Type B pancreatic cell (in vitro differentiated cells): ENCODE data around the gene CDK2AP2. TPM values are rescaled to one million over a fixed set of nuclear protein-coding genes. Genes with fewer than 3 reads are reported as not detected.
"Not testable (repeated sequence)": the region's sequence is repeated elsewhere in the genome, so short reads cannot be mapped to it uniquely, and the experiment has no call there.

ENCODE experiments used
- DNase-seq: peaks from one replicate; pipeline ENCODE4 v3.0.0; 2021; ENCODE audit warnings: mixed read lengths; ENCODE audit not compliant: unreplicated experiment; ENCODE audit errors: extremely low spot score
- H3K27ac Mint-ChIP-seq: 2 replicates; pipeline ENCODE4 v1.8.0; 2021; ENCODE audit warnings: mild to moderate bottlenecking, mixed read lengths
- H3K27me3 Mint-ChIP-seq: 2 replicates; pipeline ENCODE4 v1.8.0; 2021; ENCODE audit warnings: mixed read lengths
- H3K36me3 Mint-ChIP-seq: 2 replicates; pipeline ENCODE4 v1.8.0; 2021; ENCODE audit warnings: mixed read lengths
- H3K4me1 Mint-ChIP-seq: one replicate; pipeline ENCODE4 v1.8.0; 2021; ENCODE audit warnings: mixed read lengths; ENCODE audit not compliant: unreplicated experiment
- H3K4me3 Mint-ChIP-seq: 2 replicates; pipeline ENCODE4 v1.8.0; 2021; ENCODE audit warnings: mild to moderate bottlenecking, mixed read lengths
- H3K9me3 Mint-ChIP-seq: 2 replicates; pipeline ENCODE4 v1.8.0; 2021; ENCODE audit warnings: mixed read lengths
- total RNA-seq: library from RNA; stranded (reverse); gene quantifications from 2 replicates; pipeline ENCODE4 v1.2.1, GENCODE V29; 2021; ENCODE audit warnings: low replicate concordance
- TF ChIP-seq, protein P1 (sequence below): fragments of 200-600 bp; sonication (generic); conservative IDR thresholded peaks from 2 replicates; pipeline ENCODE4 v1.5.0; 2021; ENCODE audit warnings: antibody characterized with exemption, mild to moderate bottlenecking

CDK2AP2 gene
- total RNA-seq, 1 donor from 2014 or later, result 34.9 TPM

DNA sequence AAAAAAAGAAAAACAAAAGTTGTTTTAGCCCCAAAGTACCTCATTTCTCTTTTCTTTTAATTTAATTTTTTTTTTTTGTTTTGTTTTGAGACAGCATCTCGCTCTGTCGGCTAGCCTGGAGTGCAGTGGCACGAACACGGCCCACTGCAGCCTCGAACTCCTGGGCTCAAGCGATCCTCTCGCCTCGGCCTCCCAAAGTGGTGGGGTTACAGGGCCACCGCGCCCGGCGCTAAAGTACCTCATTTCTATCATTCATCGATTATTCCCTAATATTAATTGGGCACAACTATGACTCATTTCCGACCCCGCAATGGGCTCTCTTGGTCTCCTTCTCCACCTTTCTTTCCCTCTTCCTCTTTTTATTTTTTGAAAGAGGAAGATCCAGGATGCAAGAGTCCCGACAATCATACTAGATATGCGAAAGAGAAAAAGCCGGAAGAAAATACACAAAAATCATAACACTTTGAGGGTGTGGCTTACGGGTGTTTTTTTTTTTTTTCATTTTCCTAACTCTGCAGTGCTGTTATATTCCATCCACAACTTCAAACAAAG, 25.6 kb downstream of the CDK2AP2 start:
- H3K36me3 Mint-ChIP-seq, result peaks cover 4% of the 10 kb centered on the region
- peaks cover 31% of the 10 kb centered on the region for H3K4me1 Mint-ChIP-seq
- TF ChIP-seq, protein P1, sequence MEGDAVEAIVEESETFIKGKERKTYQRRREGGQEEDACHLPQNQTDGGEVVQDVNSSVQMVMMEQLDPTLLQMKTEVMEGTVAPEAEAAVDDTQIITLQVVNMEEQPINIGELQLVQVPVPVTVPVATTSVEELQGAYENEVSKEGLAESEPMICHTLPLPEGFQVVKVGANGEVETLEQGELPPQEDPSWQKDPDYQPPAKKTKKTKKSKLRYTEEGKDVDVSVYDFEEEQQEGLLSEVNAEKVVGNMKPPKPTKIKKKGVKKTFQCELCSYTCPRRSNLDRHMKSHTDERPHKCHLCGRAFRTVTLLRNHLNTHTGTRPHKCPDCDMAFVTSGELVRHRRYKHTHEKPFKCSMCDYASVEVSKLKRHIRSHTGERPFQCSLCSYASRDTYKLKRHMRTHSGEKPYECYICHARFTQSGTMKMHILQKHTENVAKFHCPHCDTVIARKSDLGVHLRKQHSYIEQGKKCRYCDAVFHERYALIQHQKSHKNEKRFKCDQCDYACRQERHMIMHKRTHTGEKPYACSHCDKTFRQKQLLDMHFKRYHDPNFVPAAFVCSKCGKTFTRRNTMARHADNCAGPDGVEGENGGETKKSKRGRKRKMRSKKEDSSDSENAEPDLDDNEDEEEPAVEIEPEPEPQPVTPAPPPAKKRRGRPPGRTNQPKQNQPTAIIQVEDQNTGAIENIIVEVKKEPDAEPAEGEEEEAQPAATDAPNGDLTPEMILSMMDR, result no peak
- no peaks in the 10 kb centered on the region for H3K9me3 Mint-ChIP-seq
- H3K27ac Mint-ChIP-seq, result peak overlapping the region; percentile 92
- H3K4me3 Mint-ChIP-seq, result peak overlapping the region; percentile 96
- peaks cover 3% of the 10 kb centered on the region for H3K27me3 Mint-ChIP-seq
- no peak for DNase-seq

DNA sequence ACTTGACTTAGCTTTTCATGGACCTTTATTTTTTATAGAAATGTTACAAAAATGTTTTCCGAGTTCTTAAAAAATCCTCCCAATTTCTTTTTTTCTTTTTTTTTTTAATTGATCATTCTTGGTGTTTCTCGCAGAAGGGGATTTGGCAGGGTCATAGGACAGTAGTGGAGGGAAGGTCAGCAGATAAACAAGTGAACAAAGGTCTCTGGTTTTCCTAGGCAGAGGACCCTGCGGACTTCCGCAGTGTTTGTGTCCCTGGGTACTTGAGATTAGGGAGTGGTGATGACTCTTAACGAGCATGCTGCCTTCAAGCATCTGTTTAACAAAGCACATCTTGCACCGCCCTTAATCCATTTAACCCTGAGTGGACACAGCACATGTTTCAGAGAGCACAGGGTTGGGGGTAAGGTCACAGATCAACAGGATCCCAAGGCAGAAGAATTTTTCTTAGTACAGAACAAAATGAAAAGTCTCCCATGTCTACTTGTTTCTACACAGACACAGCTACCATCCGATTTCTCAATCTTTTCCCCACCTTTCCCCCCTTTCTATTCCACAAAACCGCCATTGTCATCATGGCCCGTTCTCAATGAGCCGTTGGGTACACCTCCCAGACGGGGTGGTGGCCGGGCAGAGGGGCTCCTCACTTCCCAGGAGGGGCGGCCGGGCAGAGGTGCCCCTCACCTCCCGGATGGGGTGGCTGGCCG, 30.5 kb downstream of the CDK2AP2 start:
- H3K27ac Mint-ChIP-seq, H3K27me3 Mint-ChIP-seq, DNase-seq, H3K4me1 Mint-ChIP-seq, H3K36me3 Mint-ChIP-seq, H3K4me3 Mint-ChIP-seq, H3K9me3 Mint-ChIP-seq: not testable (repeated sequence)

DNA sequence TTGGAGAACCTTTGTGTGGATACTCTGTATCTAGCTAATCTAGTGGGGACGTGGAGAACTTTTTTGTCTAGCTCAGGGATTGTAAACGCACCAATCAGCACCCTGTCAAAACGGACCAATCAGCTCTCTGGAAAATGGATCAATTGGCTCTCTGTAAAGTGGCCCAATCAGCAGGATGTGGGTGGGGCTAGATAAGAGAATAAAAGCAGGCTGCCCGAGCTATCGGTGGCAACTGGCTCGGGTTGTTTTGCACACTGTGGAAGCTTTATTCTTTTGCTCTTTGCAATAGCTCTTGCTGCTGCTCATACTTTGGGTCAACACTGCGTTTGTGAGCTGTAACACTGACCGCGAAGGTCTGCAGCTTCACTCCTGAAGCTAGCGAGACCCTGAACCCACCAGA, 31.3 kb downstream of the CDK2AP2 start:
- not testable (repeated sequence) for H3K4me3 Mint-ChIP-seq, H3K36me3 Mint-ChIP-seq, H3K4me1 Mint-ChIP-seq, DNase-seq, H3K9me3 Mint-ChIP-seq, H3K27me3 Mint-ChIP-seq, H3K27ac Mint-ChIP-seq

DNA sequence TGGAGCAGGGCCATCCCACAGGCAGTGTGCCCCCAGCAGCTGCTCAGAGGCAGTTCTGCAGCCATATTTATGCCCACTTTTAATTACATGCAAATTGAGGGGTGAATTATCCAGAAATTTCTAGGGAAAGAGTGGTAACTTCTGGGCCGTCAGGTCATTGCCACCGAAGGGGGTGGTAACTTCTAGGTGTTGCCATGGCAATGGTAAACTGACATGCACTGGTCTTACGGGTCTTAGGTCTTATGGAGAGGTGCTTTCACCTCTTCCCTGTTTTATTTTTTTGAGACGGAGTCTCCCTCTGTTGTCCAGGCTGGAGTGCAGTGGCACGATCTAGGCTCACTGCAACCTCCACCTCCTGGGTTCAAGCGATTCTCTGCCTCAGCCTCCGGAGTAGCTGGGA, 35.1 kb downstream of the CDK2AP2 start:
- no peak overlapping the region for H3K4me3 Mint-ChIP-seq
- no peaks in the 10 kb centered on the region for H3K27me3 Mint-ChIP-seq
- no peak for DNase-seq
- no peak overlapping the region for H3K27ac Mint-ChIP-seq
- H3K4me1 Mint-ChIP-seq, result no peaks in the 10 kb centered on the region
- no peaks in the 10 kb centered on the region for H3K36me3 Mint-ChIP-seq
- H3K9me3 Mint-ChIP-seq, result no peaks in the 10 kb centered on the region
- TF ChIP-seq, protein P1, result no peak

DNA sequence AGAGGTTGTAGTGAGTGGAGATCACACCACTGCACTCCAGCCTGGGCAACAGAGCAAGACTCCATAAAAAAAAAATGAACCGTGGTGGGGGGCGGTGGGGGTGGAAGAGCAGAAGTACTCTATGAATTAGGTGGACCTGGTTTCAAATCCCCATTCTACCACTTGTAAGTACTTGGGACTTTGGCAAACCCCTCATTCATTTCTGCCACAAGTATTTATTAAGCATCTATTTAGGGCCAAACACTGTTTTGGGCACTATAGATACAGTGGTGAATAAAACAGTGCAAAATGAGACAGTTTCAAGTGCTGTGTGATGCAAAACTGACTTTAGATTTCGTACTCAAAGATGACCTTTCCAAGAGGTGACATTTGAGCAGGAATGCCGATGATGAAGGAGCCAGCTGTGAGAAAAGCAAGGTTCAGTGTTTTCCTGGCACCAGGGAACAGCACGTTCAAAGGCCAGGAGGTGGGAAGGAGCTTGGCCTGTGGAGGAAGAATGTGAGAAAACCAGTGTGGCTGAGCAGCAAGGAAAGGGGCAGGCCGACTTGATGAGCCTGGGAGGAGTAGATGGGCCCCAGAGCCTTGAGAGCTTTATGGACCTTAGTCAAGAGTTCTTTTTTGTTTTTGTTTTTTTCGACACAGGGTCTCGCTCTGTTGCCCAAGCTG, 37.5 kb downstream of the CDK2AP2 start:
- no peak for DNase-seq
- TF ChIP-seq, protein P1, result no peak
- Mint-ChIP-seq H3K9me3 (no peaks in the 10 kb centered on the region), H3K27ac (no peak overlapping the region), H3K4me1 (peaks cover 5% of the 10 kb centered on the region), H3K27me3 (no peaks in the 10 kb centered on the region), H3K4me3 (peak overlapping the region; percentile 20), H3K36me3 (no peaks in the 10 kb centered on the region)

DNA sequence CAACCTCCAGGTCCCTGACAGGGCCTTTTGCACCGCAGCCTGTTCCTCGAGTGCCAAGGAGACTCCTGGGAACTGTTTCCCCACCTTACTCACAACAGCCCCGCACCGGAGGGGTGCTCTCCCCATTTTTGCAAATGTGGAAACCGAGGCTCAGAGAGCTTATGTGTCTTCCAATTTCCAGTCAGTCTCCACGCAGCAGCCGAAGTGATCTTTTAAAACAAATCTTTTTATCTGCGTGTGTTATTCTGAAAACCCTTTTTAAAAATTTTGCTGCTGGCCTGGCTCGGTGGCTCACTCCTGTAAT, 38.5 kb downstream of the CDK2AP2 start:
- no peaks in the 10 kb centered on the region for H3K27me3 Mint-ChIP-seq
- peak overlapping the region; percentile 70 for H3K27ac Mint-ChIP-seq
- no peak for DNase-seq
- H3K4me1 Mint-ChIP-seq, result peaks cover 9% of the 10 kb centered on the region
- no peaks in the 10 kb centered on the region for H3K9me3 Mint-ChIP-seq
- H3K4me3 Mint-ChIP-seq, result peak overlapping the region; percentile 92
- TF ChIP-seq, protein P1, result peak; percentile 10
- H3K36me3 Mint-ChIP-seq, result no peaks in the 10 kb centered on the region
